GM12878 (cell line): Measurements from ENCODE around the gene PDHA2. TPM values are rescaled to one million over a fixed set of nuclear protein-coding genes. Genes with fewer than 3 reads are reported as not detected.

Source experiments
- ATAC-seq: fragments of 200-7000 bp; cut with Tn5 transposase; 3 replicates; pipeline ENCODE4 v1.9.1; 2020; ENCODE audit warnings: mild to moderate bottlenecking, moderate library complexity
- BruUV-seq: library from RNA; stranded (reverse); fragments of 400-500 nt; replicated peaks from 2 replicates; lab custom pipeline; 2021; lab: Mats Ljungman, UMichigan
- CTCF ChIA-PET: fragments of 300-600 bp; sonication (Branson Sonifier 250); formaldehyde crosslinking; extraction: SDS; loops from one replicate; lab custom pipeline; 2021; ENCODE audit warnings: inconsistent platforms; lab: Yijun Ruan, JAX
- POLR2A ChIA-PET: fragments of 350-600 bp; formaldehyde crosslinking; extraction: SDS; loops from one replicate; lab custom pipeline; 2021; ENCODE audit warnings: inconsistent platforms; lab: Charles Lee
- RAD21 ChIA-PET: fragments of 300-600 bp; sonication (Branson Sonifier 250); formaldehyde crosslinking; loops from one replicate; lab custom pipeline; 2023; ENCODE audit warnings: antibody characterized with exemption; ENCODE audit not compliant: unreplicated experiment; lab: Charles Lee
- SMC1A ChIA-PET: fragments of 300-600 bp; sonication (Branson Sonifier 250); formaldehyde crosslinking; loops from one replicate; lab custom pipeline; 2023; ENCODE audit not compliant: unreplicated experiment, uncharacterized antibody; lab: Charles Lee
- DNase-seq: peaks from one replicate; pipeline ENCODE4 v3.0.0-alpha.2; 2011; ENCODE audit warnings: low read depth, low spot score
- FAIRE-seq: peaks from 3 replicates; lab custom pipeline; 2011; peaks lifted over from hg19 to GRCh38; lab: Jason Lieb, UNC
- H2AFZ ChIP-seq: 2 replicates; pipeline ENCODE4 v1.6.0; 2011; ENCODE audit warnings: low read depth, low read length, control low read depth; ENCODE audit not compliant: control insufficient read depth
- H3K27ac ChIP-seq: 2 replicates; pipeline ENCODE4 v1.5.1; 2011; ENCODE audit warnings: control low read depth; ENCODE audit not compliant: control insufficient read depth, insufficient read depth
- H3K27me3 ChIP-seq, 2 experiments: replicated peaks in 1 of 2; 2 replicates each; pipeline versions ENCODE4 v1.6.0 to v1.6.1; 2011; ENCODE audit warnings: low read length in 1 of 2; ENCODE audit not compliant: control insufficient read depth in 2 of 2, insufficient read depth in 2 of 2
- H3K36me3 ChIP-seq, 2 experiments: 2 replicates each; pipeline ENCODE4 v1.5.1; 2011; ENCODE audit warnings: low read length in 1 of 2; ENCODE audit not compliant: control insufficient read depth in 2 of 2, insufficient read depth in 2 of 2
- H3K4me1 ChIP-seq: 2 replicates; pipeline ENCODE4 v1.6.1; 2011; ENCODE audit warnings: mild to moderate bottlenecking, low read length, moderate library complexity, mixed read lengths; ENCODE audit not compliant: control insufficient read depth, insufficient read depth
- H3K4me2 ChIP-seq: 2 replicates; pipeline ENCODE4 v1.6.0; 2011; ENCODE audit warnings: control low read depth; ENCODE audit not compliant: control insufficient read depth, insufficient read depth
- H3K4me3 ChIP-seq: fragments of 200-600 bp; sonication (generic); 2 replicates; pipeline ENCODE4 v1.5.1; 2016
- H3K79me2 ChIP-seq: 2 replicates; pipeline ENCODE4 v1.6.0; 2011; ENCODE audit warnings: low read length; ENCODE audit not compliant: control insufficient read depth, insufficient read depth
- H3K9ac ChIP-seq: 2 replicates; pipeline ENCODE4 v1.8.0; 2011; ENCODE audit warnings: low read length, control low read depth, mixed read lengths; ENCODE audit not compliant: control insufficient read depth, insufficient read depth
- H3K9me3 ChIP-seq: replicated peaks from 3 replicates; pipeline ENCODE4 v1.5.1; 2011; ENCODE audit warnings: mild to moderate bottlenecking, low read length; ENCODE audit not compliant: control insufficient read depth, insufficient read depth
- H4K20me1 ChIP-seq: 2 replicates; pipeline ENCODE4 v1.6.0; 2011; ENCODE audit not compliant: control insufficient read depth, insufficient read depth
- IKZF1 ChIP-seq: fragments of 450-650 bp; conservative IDR thresholded peaks from 2 replicates; pipeline ENCODE4 v1.6.1; 2017; ENCODE audit warnings: antibody characterized with exemption, mild to moderate bottlenecking
- IKZF2 ChIP-seq, 2 experiments: fragments of 450-650 bp; IDR thresholded peaks; 2 replicates each; pipeline ENCODE4 v1.6.1; 2017; ENCODE audit warnings: mild to moderate bottlenecking in 2 of 2, moderate library complexity in 2 of 2
- JUNB ChIP-seq: IDR thresholded peaks from 2 replicates; pipeline ENCODE4 v1.6.1; 2016; ENCODE audit warnings: antibody characterized with exemption, mild to moderate bottlenecking
- MEF2A ChIP-seq: IDR thresholded peaks from 2 replicates; pipeline ENCODE4 v1.6.1; 2011; ENCODE audit warnings: low read depth, mild to moderate bottlenecking, low read length, moderate library complexity; ENCODE audit not compliant: insufficient read depth
- MYB ChIP-seq: fragments of 150-350 bp; IDR thresholded peaks from 2 replicates; pipeline ENCODE4 v1.6.1; 2014; ENCODE audit warnings: mild to moderate bottlenecking, low read depth, low read length, borderline replicate concordance
- SRF ChIP-seq, 2 experiments: IDR thresholded peaks; 2 replicates each; pipeline ENCODE4 v1.6.1; 2011; ENCODE audit warnings: low read depth in 2 of 2, low read length in 2 of 2, mild to moderate bottlenecking in 1 of 2, moderate library complexity in 1 of 2
- STAT1 ChIP-seq: fragments of 450-650 bp; conservative IDR thresholded peaks from 2 replicates; pipeline ENCODE4 v1.6.1; 2014; ENCODE audit warnings: antibody characterized with exemption, mild to moderate bottlenecking
- TCF7 ChIP-seq: IDR thresholded peaks from 2 replicates; pipeline ENCODE4 v1.6.1; 2014; ENCODE audit warnings: antibody characterized with exemption, borderline replicate concordance
- WGBS: methylation state at CpG from one replicate; pipeline ENCODE4 v1.1.6; 2016; ENCODE audit warnings: low lambda C conversion rate; ENCODE audit not compliant: insufficient replicate concordance, insufficient coverage; ENCODE audit errors: missing lambda C conversion rate; 5-methylcytosine and 5-hydroxymethylcytosine counted together
- in situ Hi-C: fragments of 300-500 bp; cut with MboI; formaldehyde crosslinking; loops from 9 replicates; pipeline ENCODE4 v1.14.3; 2018; ENCODE audit warnings: mixed read lengths
- intact Hi-C: fragments of 100-400 bp; cut with micrococcal nuclease; formaldehyde crosslinking; loops from one replicate; pipeline ENCODE4 v1.14.2; 2022; ENCODE audit not compliant: unreplicated experiment
- polyA plus RNA-seq, 11 experiments: library from polyadenylated mRNA; depleted of rRNA in 4 of 11; unstranded in 6 of 11; stranded (reverse) in 5 of 11; fragments of >200 nt; fragmentation: Nextera tagmentation in 4 of 11; fragmentation: Illumina TruSeq in 1 of 11; extraction: Ambion mirVana in 4 of 11; extraction: Trizol in 1 of 11; gene quantifications; 1 replicate in 1 of 11; 2 replicates in 10 of 11; pipeline versions ENCODE4 v1.2.1 to v1.2.3, GENCODE V29; 2011 to 2016; ENCODE audit warnings: inconsistent platforms in 2 of 11, missing spikeins in 2 of 11, low read depth in 1 of 11
- total RNA-seq, 4 experiments: library from RNA; depleted of rRNA in 3 of 4; stranded (reverse); fragments of >200 nt in 3 of 4; fragmentation: Illumina TruSeq in 1 of 4; extraction: Trizol in 1 of 4; gene quantifications; 2 replicates each; pipeline versions ENCODE4 v1.2.1 to v1.2.3, GENCODE V29; 2013 to 2021
- TF ChIP-seq, protein P1 (sequence below): fragments of 450-650 bp; formaldehyde crosslinking; IDR thresholded peaks from 2 replicates; pipeline ENCODE4 v1.4.0; 2022; ENCODE audit warnings: mild to moderate bottlenecking, moderate library complexity
- TF ChIP-seq, protein P2 (sequence below): IDR thresholded peaks from 2 replicates; pipeline ENCODE4 v1.6.1; 2011; ENCODE audit warnings: low read depth, low read length, improper control_type of control experiment, borderline replicate concordance
- TF ChIP-seq, protein P3 (sequence below): fragments of 450-650 bp; IDR thresholded peaks from 2 replicates; pipeline ENCODE4 v1.6.1; 2017; ENCODE audit warnings: antibody characterized with exemption, mild to moderate bottlenecking, moderate library complexity

The PDHA2 gene
- total and polyA plus RNA-seq, 10 of the 15 experiments (the other 5 are each of a cell fraction or from before 2014, with no cell fraction given): not detected

DNA sequence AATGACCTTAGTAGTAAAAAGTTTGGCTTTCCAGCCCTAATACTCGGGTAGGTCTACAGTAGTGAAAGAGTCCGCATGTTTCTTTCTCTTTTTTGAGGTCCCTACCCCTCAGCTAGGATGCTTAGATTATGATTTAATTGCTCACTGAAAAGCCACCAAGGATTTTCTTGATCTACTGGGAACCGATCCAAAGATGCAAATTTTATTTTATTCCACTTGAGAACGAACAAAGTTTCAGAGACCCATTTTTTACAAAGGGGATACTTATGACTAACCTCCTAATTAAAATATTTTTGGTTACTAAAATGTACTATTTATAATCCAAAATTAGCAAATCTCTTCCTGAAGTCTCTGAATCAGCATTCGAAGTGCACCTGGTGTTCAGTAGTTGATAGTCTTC is 14.3 kb upstream of the PDHA2 start:
- no peaks in the 10 kb centered on the region for H4K20me1 ChIP-seq
- RAD21 ChIA-PET: no interaction called here
- H3K27me3 ChIP-seq: no peaks in the 10 kb centered on the region
- no peak overlapping the region for H2AFZ ChIP-seq
- no peak overlapping the region for H3K27ac ChIP-seq
- H3K36me3 ChIP-seq: no peaks in the 10 kb centered on the region
- POLR2A ChIA-PET: interaction anchor here (0.6 kb wide), 1 partner anchor 72 kb away, joined by 4 read pairs; no protein-coding TSS in a partner anchor
- H3K4me2 ChIP-seq: no peak overlapping the region
- SMC1A ChIA-PET: no interaction called here
- FAIRE-seq (no peak), ATAC-seq (no peak), DNase-seq (no peak)
- H3K9me3 ChIP-seq: no peaks in the 10 kb centered on the region
- H3K4me1 ChIP-seq: no peaks in the 10 kb centered on the region
- H3K4me3 ChIP-seq: no peak overlapping the region
- H3K79me2 ChIP-seq: no peaks in the 10 kb centered on the region
- no peak for TF ChIP-seq TCF7
- TF ChIP-seq SRF (IDR thresholded peaks at IDR 0.05; ENCODE audit: low read depth in 2 of 2, low read length in 2 of 2): no peak
- WGBS: 9% methylated on average over 5 of the region's 5 CpGs
- H3K9ac ChIP-seq: no peak overlapping the region
- intact Hi-C loops: no loop called here
- in situ Hi-C loops: no loop called here
- CTCF ChIA-PET: interaction anchor here (0.5 kb wide), 1 partner anchor 1239 kb away, joined by 3 read pairs; no protein-coding TSS in a partner anchor
- no TSS peak for BruUV-seq

DNA sequence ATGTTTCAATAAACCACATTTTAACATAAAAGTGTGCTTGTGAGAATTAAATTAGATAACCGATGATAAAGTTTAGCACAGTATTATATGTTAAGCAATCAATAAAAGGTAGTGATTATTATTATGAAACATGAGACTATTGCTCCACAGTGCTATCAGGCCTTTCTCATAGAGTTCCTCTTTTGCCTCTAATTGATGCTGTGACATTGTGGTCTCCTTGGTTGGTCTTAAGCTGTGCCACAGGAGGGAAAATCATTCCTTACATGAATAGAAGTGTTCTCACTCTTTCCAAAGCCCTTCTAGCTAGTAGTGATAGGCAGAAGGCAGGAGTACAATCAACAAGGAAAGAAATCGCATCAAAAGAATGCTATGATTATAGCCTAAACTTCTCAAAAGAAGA is 9.2 kb upstream of the PDHA2 start:
- RAD21 ChIA-PET: no interaction called here
- no peak overlapping the region for H3K4me3 ChIP-seq
- TF ChIP-seq IKZF2 (IDR thresholded peaks at IDR 0.05): no peak
- TF ChIP-seq, protein P1, sequence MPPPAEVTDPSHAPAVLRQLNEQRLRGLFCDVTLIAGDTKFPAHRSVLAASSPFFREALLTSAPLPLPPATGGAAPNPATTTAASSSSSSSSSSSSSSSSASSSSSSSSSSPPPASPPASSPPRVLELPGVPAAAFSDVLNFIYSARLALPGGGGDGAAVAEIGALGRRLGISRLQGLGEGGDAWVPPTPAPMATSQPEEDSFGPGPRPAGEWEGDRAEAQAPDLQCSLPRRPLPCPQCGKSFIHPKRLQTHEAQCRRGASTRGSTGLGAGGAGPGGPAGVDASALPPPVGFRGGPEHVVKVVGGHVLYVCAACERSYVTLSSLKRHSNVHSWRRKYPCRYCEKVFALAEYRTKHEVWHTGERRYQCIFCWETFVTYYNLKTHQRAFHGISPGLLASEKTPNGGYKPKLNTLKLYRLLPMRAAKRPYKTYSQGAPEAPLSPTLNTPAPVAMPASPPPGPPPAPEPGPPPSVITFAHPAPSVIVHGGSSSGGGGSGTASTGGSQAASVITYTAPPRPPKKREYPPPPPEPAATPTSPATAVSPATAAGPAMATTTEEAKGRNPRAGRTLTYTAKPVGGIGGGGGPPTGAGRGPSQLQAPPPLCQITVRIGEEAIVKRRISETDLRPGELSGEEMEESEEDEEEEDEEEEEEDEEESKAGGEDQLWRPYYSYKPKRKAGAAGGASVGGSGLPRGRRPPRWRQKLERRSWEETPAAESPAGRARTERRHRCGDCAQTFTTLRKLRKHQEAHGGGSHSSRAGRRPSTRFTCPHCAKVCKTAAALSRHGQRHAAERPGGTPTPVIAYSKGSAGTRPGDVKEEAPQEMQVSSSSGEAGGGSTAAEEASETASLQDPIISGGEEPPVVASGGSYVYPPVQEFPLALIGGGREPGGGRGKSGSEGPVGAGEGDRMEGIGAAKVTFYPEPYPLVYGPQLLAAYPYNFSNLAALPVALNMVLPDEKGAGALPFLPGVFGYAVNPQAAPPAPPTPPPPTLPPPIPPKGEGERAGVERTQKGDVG (CRISPR knock-in tag): no peak
- TF ChIP-seq, protein P2, sequence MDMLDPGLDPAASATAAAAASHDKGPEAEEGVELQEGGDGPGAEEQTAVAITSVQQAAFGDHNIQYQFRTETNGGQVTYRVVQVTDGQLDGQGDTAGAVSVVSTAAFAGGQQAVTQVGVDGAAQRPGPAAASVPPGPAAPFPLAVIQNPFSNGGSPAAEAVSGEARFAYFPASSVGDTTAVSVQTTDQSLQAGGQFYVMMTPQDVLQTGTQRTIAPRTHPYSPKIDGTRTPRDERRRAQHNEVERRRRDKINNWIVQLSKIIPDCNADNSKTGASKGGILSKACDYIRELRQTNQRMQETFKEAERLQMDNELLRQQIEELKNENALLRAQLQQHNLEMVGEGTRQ: no peak
- no peak for TF ChIP-seq IKZF1
- TF ChIP-seq MEF2A: no peak
- TF ChIP-seq, protein P3, sequence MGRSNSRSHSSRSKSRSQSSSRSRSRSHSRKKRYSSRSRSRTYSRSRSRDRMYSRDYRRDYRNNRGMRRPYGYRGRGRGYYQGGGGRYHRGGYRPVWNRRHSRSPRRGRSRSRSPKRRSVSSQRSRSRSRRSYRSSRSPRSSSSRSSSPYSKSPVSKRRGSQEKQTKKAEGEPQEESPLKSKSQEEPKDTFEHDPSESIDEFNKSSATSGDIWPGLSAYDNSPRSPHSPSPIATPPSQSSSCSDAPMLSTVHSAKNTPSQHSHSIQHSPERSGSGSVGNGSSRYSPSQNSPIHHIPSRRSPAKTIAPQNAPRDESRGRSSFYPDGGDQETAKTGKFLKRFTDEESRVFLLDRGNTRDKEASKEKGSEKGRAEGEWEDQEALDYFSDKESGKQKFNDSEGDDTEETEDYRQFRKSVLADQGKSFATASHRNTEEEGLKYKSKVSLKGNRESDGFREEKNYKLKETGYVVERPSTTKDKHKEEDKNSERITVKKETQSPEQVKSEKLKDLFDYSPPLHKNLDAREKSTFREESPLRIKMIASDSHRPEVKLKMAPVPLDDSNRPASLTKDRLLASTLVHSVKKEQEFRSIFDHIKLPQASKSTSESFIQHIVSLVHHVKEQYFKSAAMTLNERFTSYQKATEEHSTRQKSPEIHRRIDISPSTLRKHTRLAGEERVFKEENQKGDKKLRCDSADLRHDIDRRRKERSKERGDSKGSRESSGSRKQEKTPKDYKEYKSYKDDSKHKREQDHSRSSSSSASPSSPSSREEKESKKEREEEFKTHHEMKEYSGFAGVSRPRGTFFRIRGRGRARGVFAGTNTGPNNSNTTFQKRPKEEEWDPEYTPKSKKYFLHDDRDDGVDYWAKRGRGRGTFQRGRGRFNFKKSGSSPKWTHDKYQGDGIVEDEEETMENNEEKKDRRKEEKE: no peak
- no peak for TF ChIP-seq JUNB
- no peak for TF ChIP-seq MYB
- TF ChIP-seq STAT1: no peak

More for the DNA sequence above, 9.2 kb upstream of the PDHA2 start:
- H3K79me2 ChIP-seq: no peaks in the 10 kb centered on the region
- ChIA-PET SMC1A (no interaction called here), POLR2A (no interaction called here), CTCF (interaction anchor here (0.6 kb wide), 1 partner anchor 521 kb away, joined by 3 read pairs; no protein-coding TSS in a partner anchor)
- H4K20me1 ChIP-seq: no peaks in the 10 kb centered on the region
- 29% methylated on average over 2 of the region's 2 CpGs for WGBS
- H3K9me3 ChIP-seq: no peaks in the 10 kb centered on the region
- no peaks in the 10 kb centered on the region for H3K4me1 ChIP-seq
- intact Hi-C loops: loop anchor here (10.0 kb wide), 1 partner anchor 524 kb away; no protein-coding TSS in a partner anchor
- in situ Hi-C loops: no loop called here
- H3K27ac ChIP-seq: no peak overlapping the region
- DNase-seq (no peak), ATAC-seq (no peak), FAIRE-seq (no peak)
- BruUV-seq: no TSS peak
- no peak overlapping the region for H3K9ac ChIP-seq
- no peak overlapping the region for H3K4me2 ChIP-seq
- no peaks in the 10 kb centered on the region for H3K27me3 ChIP-seq
- no peak overlapping the region for H2AFZ ChIP-seq
- H3K36me3 ChIP-seq: no peaks in the 10 kb centered on the region
